MM.1S (cell line): Measurements from ENCODE around the gene TAAR9.

ENCODE experiments used
- DNase-seq: peaks from one replicate; pipeline ENCODE4 v3.0.0-alpha.2; 2015
- H2AFZ ChIP-seq: fragments of 300-600 bp; sonication (generic); 2 replicates; pipeline ENCODE4 v1.6.0; 2016; ENCODE audit warnings: antibody characterized with exemption, low read length
- H3F3A ChIP-seq: fragments of 300-600 bp; sonication (generic); 2 replicates; pipeline ENCODE4 v1.6.1; 2016; ENCODE audit warnings: mild to moderate bottlenecking, antibody characterized with exemption, low read length, moderate library complexity, mixed read lengths; ENCODE audit not compliant: insufficient read depth
- H3K27ac ChIP-seq: fragments of 300-600 bp; sonication (generic); 2 replicates; pipeline ENCODE4 v1.5.1; 2016; ENCODE audit warnings: mild to moderate bottlenecking, low read length
- H3K27me3 ChIP-seq: fragments of 300-600 bp; sonication (generic); replicated peaks from 2 replicates; pipeline ENCODE4 v1.6.0; 2016; ENCODE audit warnings: low read length; ENCODE audit not compliant: insufficient read depth
- H3K36me3 ChIP-seq: fragments of 300-600 bp; sonication (generic); replicated peaks from 2 replicates; pipeline ENCODE4 v1.6.1; 2016; ENCODE audit warnings: mild to moderate bottlenecking, low read length, mixed read lengths; ENCODE audit not compliant: insufficient read depth
- H3K4me1 ChIP-seq: fragments of 300-600 bp; sonication (generic); 2 replicates; pipeline ENCODE4 v1.6.1; 2016; ENCODE audit warnings: low read length, mixed read lengths
- H3K4me2 ChIP-seq: fragments of 300-600 bp; sonication (generic); 2 replicates; pipeline ENCODE4 v1.6.0; 2016; ENCODE audit warnings: low read depth, low read length
- H3K4me3 ChIP-seq: fragments of 300-600 bp; sonication (generic); 2 replicates; pipeline ENCODE4 v1.5.1; 2016; ENCODE audit warnings: low read length, mixed read lengths
- H3K79me2 ChIP-seq: fragments of 300-600 bp; sonication (generic); 2 replicates; pipeline ENCODE4 v1.6.1; 2016; ENCODE audit warnings: mixed run types, low read length, mixed read lengths
- H3K9ac ChIP-seq: fragments of 300-600 bp; sonication (generic); 2 replicates; pipeline ENCODE4 v1.6.1; 2016; ENCODE audit warnings: low read length, mixed read lengths
- H3K9me2 ChIP-seq: fragments of 300-600 bp; sonication (generic); replicated peaks from 2 replicates; pipeline ENCODE4 v1.6.1; 2016; ENCODE audit warnings: mild to moderate bottlenecking, low read length, mixed read lengths; ENCODE audit not compliant: insufficient read depth
- H3K9me3 ChIP-seq: fragments of 300-600 bp; sonication (generic); replicated peaks from 2 replicates; pipeline ENCODE4 v1.6.1; 2016; ENCODE audit warnings: mild to moderate bottlenecking, low read length, mixed read lengths; ENCODE audit not compliant: insufficient read depth
- H4K20me1 ChIP-seq: fragments of 300-600 bp; sonication (generic); 2 replicates; pipeline ENCODE4 v1.6.1; 2016; ENCODE audit warnings: mild to moderate bottlenecking, low read length, moderate library complexity, mixed read lengths; ENCODE audit not compliant: insufficient read depth
- EZH2 ChIP-seq: fragments of 300-600 bp; sonication (generic); optimal IDR thresholded peaks from 2 replicates; pipeline ENCODE3; 2017; ENCODE audit warnings: low read depth, mild to moderate bottlenecking, antibody characterized with exemption, low read length, mixed read lengths
- EZH2phosphoT487 ChIP-seq: fragments of 300-600 bp; sonication (generic); IDR thresholded peaks from 2 replicates; pipeline ENCODE4 v1.6.1; 2018; ENCODE audit warnings: antibody characterized with exemption, low read length
- TF ChIP-seq, protein P1 (sequence below): fragments of 300-600 bp; sonication (generic); IDR thresholded peaks from 2 replicates; pipeline ENCODE4 v1.5.1; 2016; ENCODE audit warnings: antibody characterized with exemption, low read length, mixed read lengths

TAAR9 gene

GRCh38 chr6:132498638-132499037 is 39.4 kb upstream of the TAAR9 start:
- Histone ChIP-seq H2AFZ (no peak overlapping the region), H3K9me2 (no peaks in the 10 kb centered on the region), H4K20me1 (no peaks in the 10 kb centered on the region), H3K36me3 (peaks cover 3% of the 10 kb centered on the region; the same call in 1 of the 2 replicates), H3K27me3 (no peaks in the 10 kb centered on the region), H3K4me2 (peak overlapping the region; percentile 25; the same call in 1 of the 2 replicates), H3F3A (0 out of 2 replicates have a peak, but pooled peaks cover 4% of the 10 kb centered on the region), H3K9ac (no peak overlapping the region), H3K27ac (no peak overlapping the region), H3K4me3 (no peak overlapping the region), H3K9me3 (no peaks in the 10 kb centered on the region), H3K4me1 (peaks cover 48% of the 10 kb centered on the region), H3K79me2 (peaks cover 88% of the 10 kb centered on the region)
- DNase-seq: no peak
- TF ChIP-seq EZH2 (no peak), EZH2phosphoT487 (no peak)
- TF ChIP-seq, protein P1, sequence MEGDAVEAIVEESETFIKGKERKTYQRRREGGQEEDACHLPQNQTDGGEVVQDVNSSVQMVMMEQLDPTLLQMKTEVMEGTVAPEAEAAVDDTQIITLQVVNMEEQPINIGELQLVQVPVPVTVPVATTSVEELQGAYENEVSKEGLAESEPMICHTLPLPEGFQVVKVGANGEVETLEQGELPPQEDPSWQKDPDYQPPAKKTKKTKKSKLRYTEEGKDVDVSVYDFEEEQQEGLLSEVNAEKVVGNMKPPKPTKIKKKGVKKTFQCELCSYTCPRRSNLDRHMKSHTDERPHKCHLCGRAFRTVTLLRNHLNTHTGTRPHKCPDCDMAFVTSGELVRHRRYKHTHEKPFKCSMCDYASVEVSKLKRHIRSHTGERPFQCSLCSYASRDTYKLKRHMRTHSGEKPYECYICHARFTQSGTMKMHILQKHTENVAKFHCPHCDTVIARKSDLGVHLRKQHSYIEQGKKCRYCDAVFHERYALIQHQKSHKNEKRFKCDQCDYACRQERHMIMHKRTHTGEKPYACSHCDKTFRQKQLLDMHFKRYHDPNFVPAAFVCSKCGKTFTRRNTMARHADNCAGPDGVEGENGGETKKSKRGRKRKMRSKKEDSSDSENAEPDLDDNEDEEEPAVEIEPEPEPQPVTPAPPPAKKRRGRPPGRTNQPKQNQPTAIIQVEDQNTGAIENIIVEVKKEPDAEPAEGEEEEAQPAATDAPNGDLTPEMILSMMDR: no peak

GRCh38 chr6:132499757-132500156 is 38.3 kb upstream of the TAAR9 start:
- no peak for DNase-seq
- Histone ChIP-seq H3K4me3 (no peak overlapping the region), H3K79me2 (peaks cover 88% of the 10 kb centered on the region), H4K20me1 (peaks cover 5% of the 10 kb centered on the region; the same call in 1 of the 2 replicates), H3F3A (0 out of 2 replicates have a peak, but pooled peaks cover 4% of the 10 kb centered on the region), H2AFZ (no peak overlapping the region), H3K9me3 (no peaks in the 10 kb centered on the region), H3K4me1 (peaks cover 43% of the 10 kb centered on the region), H3K4me2 (no peak overlapping the region), H3K27ac (no peak overlapping the region), H3K36me3 (0 out of 2 replicates have a peak, but pooled peaks cover 3% of the 10 kb centered on the region), H3K9me2 (no peaks in the 10 kb centered on the region), H3K9ac (no peak overlapping the region), H3K27me3 (no peaks in the 10 kb centered on the region)
- TF ChIP-seq EZH2: no peak
- TF ChIP-seq, protein P1: no peak
- TF ChIP-seq EZH2phosphoT487: no peak

DNA sequence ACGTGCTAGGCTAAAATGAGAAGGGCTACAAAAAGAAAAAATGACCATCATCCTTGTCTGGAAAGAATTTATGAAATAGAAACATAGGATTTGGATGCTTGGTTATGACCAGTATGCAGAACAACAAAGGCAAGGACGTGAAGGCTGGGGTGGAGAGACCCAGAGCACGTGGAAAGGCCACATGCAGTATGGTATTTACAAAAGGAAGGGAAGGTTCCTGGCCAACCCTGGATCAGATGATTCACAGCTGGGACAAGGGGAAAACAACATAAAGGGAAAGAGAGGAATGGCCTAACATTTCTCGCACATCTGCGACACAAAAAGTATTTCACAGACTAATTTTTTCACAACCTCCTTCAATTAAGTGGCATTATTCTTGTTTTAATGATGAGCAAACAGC is 33.3 kb upstream of the TAAR9 start:
- Histone ChIP-seq H3K9ac (no peak overlapping the region), H3K4me2 (no peak overlapping the region), H3K9me2 (no peaks in the 10 kb centered on the region), H3F3A (no peaks in the 10 kb centered on the region), H3K36me3 (0 out of 2 replicates have a peak, but pooled peaks cover 3% of the 10 kb centered on the region), H2AFZ (no peak overlapping the region), H3K4me1 (0 out of 2 replicates have a peak, but pooled peaks cover 3% of the 10 kb centered on the region), H3K79me2 (peaks cover 91% of the 10 kb centered on the region), H3K9me3 (no peaks in the 10 kb centered on the region), H4K20me1 (peaks cover 17% of the 10 kb centered on the region; the same call in 1 of the 2 replicates), H3K27ac (no peak overlapping the region), H3K27me3 (no peaks in the 10 kb centered on the region), H3K4me3 (no peak overlapping the region)
- TF ChIP-seq EZH2phosphoT487 (no peak), EZH2 (no peak)
- TF ChIP-seq, protein P1: no peak
- no peak for DNase-seq
